Astrocyte of the cerebellum (primary cell): ENCODE results near the gene IPO8.
A peak's percentile ranks its signal among the peaks of the same experiment; 100 is the strongest.

Source experiments
- DNase-seq: peaks from one replicate; pipeline ENCODE4 v3.0.0-alpha.2; 2011; ENCODE audit warnings: low read depth
- H3K4me3 ChIP-seq: 2 replicates; pipeline ENCODE4 v1.5.1; 2011; ENCODE audit warnings: mild to moderate bottlenecking, low read depth, low read length, moderate library complexity
- in situ Hi-C: cut with HindIII; loops from 2 replicates; pipeline ENCODE4 v1.10.0; 2017; ENCODE audit warnings: low sequenced_read_pairs
- TF ChIP-seq, protein P1 (sequence below): IDR thresholded peaks from 2 replicates; pipeline ENCODE4 v1.5.1; 2012; ENCODE audit warnings: low read length, low read depth, moderate library complexity, mild to moderate bottlenecking; ENCODE audit errors: missing control alignments

IPO8 gene

GRCh38 chr12:30695199-30696102, at the start of gene IPO8:
IPO8 (minus strand) TSS chr12:30695869; CDS start chr12:30695647, 222 bp downstream.
- peak within 1 kb of the TSS; percentile 92 for H3K4me3 ChIP-seq
- in situ Hi-C loops, result no loop called here
- peak; percentile 76 for DNase-seq
- TF ChIP-seq, protein P1, sequence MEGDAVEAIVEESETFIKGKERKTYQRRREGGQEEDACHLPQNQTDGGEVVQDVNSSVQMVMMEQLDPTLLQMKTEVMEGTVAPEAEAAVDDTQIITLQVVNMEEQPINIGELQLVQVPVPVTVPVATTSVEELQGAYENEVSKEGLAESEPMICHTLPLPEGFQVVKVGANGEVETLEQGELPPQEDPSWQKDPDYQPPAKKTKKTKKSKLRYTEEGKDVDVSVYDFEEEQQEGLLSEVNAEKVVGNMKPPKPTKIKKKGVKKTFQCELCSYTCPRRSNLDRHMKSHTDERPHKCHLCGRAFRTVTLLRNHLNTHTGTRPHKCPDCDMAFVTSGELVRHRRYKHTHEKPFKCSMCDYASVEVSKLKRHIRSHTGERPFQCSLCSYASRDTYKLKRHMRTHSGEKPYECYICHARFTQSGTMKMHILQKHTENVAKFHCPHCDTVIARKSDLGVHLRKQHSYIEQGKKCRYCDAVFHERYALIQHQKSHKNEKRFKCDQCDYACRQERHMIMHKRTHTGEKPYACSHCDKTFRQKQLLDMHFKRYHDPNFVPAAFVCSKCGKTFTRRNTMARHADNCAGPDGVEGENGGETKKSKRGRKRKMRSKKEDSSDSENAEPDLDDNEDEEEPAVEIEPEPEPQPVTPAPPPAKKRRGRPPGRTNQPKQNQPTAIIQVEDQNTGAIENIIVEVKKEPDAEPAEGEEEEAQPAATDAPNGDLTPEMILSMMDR, result peak; percentile 46

- no peak overlapping the region for H3K4me3 ChIP-seq
- DNase-seq, result no peak
- in situ Hi-C loops, result no loop called here
- TF ChIP-seq, protein P1, result no peak
Measured at GRCh38 chr12:30744321-30744720, 48.7 kb upstream of the IPO8 start.

GRCh38 chr12:30740274-30740673, 44.6 kb upstream of the IPO8 start:
- in situ Hi-C loops, result no loop called here
- TF ChIP-seq, protein P1, result no peak
- DNase-seq, result no peak
- no peak overlapping the region for H3K4me3 ChIP-seq

DNA sequence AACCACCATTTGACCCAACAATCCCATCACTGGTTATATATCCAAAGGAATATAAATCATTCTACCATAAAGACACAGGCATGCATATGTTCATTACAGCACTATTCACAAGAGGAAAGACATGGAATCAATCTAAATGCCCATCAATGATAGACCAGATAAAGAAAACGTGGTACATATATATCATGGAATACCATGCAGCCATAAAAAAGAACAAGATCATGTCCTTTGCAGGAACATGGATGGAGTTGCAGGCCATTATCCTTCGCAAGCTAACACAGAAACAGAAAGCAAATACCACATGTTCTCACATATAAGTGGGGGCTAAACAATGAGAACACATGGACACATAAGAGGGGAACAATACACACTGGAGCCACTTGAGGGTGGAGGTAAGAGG, 43.4 kb upstream of the IPO8 start:
- TF ChIP-seq, protein P1, result no peak
- H3K4me3 ChIP-seq, result no peak overlapping the region
- in situ Hi-C loops, result no loop called here
- no peak for DNase-seq

GRCh38 chr12:30732954-30733637, 37.4 kb upstream of the IPO8 start:
- TF ChIP-seq, protein P1, result no peak

DNA sequence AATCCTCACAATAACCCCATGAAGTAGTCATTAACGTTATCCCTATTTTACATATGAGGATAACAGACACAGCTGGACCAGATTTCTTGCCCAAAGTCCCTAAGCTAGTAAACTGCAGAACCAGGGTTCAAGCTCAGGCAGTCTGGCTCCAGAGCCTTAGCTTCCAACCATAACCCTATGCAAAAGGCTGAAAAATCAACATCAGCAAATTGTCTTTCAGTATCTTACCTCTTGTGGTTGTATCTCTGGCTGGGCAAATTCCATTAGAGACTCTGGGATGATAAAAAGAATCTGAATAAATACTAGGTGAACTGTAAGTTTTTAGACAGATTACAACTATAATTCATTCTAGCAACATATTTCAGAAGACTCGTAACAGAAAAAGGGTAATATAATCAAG, 34.3 kb upstream of the IPO8 start:
- TF ChIP-seq, protein P1, result no peak
- in situ Hi-C loops, result no loop called here
- H3K4me3 ChIP-seq, result no peak overlapping the region
- no peak for DNase-seq

More at GRCh38 chr12:30732954-30733637, 37.4 kb upstream of the IPO8 start:
- in situ Hi-C loops, result no loop called here
- H3K4me3 ChIP-seq, result no peak overlapping the region
- DNase-seq, result no peak
